CD14-positive monocyte (primary cell): ENCODE data around the gene KRTAP2-1. TPM values are rescaled to one million over a fixed set of nuclear protein-coding genes. Genes with fewer than 3 reads are reported as not detected.

Source experiments
- DNase-seq, 3 donors: peaks; one replicate each; pipeline ENCODE4 v3.0.0-alpha.2; 2011 to 2022
- H2AFZ ChIP-seq: 2 replicates; pipeline ENCODE4 v1.6.0; 2012; ENCODE audit warnings: mild to moderate bottlenecking, low read depth, low read length, inconsistent platforms; ENCODE audit not compliant: insufficient read depth, poor library complexity, severe bottlenecking
- H3K27ac ChIP-seq, 2 donors: 1 replicate in 1 of 2; 2 replicates in 1 of 2; pipeline ENCODE4 v1.5.1; 2012 to 2013; ENCODE audit warnings: low read length in 2 of 2, control low read depth in 1 of 2, inconsistent platforms in 1 of 2, low read depth in 1 of 2, mild to moderate bottlenecking in 1 of 2
- H3K27me3 ChIP-seq, 2 donors: one replicate each; pipeline versions ENCODE4 v1.6.0 to v1.6.1; 2011 to 2013; ENCODE audit warnings: low read length in 2 of 2; ENCODE audit not compliant: control insufficient read depth in 2 of 2, insufficient read depth in 2 of 2
- H3K36me3 ChIP-seq, 2 donors: replicated peaks in 1 of 2; 1 replicate in 1 of 2; 2 replicates in 1 of 2; pipeline versions ENCODE4 v1.5.1 to v1.6.1; 2012 to 2013; ENCODE audit warnings: low read length in 2 of 2, control low read depth in 1 of 2, inconsistent platforms in 1 of 2, mild to moderate bottlenecking in 1 of 2; ENCODE audit not compliant: insufficient read depth in 2 of 2, control insufficient read depth in 1 of 2
- H3K4me1 ChIP-seq, 2 donors: 1 replicate in 1 of 2; 2 replicates in 1 of 2; pipeline versions ENCODE4 v1.5.1 to v1.6.1; 2012 to 2013; ENCODE audit warnings: low read length in 2 of 2, control low read depth in 1 of 2, inconsistent platforms in 1 of 2, mild to moderate bottlenecking in 1 of 2, moderate library complexity in 1 of 2; ENCODE audit not compliant: insufficient read depth in 2 of 2, control insufficient read depth in 1 of 2
- H3K4me2 ChIP-seq: replicated peaks from 2 replicates; pipeline ENCODE3; 2012; ENCODE audit warnings: low read length, moderate library complexity, mild to moderate bottlenecking; ENCODE audit not compliant: poor library complexity, severe bottlenecking; ENCODE audit errors: extremely low read depth
- H3K4me3 ChIP-seq, 3 experiments: fragments of 200-600 bp in 1 of 3; sonication (generic) in 1 of 3; replicated peaks in 1 of 3; 1 replicate in 2 of 3; 2 replicates in 1 of 3; pipeline ENCODE4 v1.5.1; 2011 to 2013; ENCODE audit warnings: low read length in 3 of 3, mild to moderate bottlenecking in 3 of 3, control low read depth in 2 of 3, low read depth in 2 of 3, inconsistent platforms in 1 of 3, moderate library complexity in 1 of 3
- H3K79me2 ChIP-seq: 2 replicates; pipeline ENCODE4 v1.6.0; 2012; ENCODE audit warnings: mild to moderate bottlenecking, control low read depth, inconsistent platforms, low read length, moderate library complexity; ENCODE audit not compliant: insufficient read depth
- H3K9ac ChIP-seq: 2 replicates; pipeline ENCODE4 v1.6.0; 2017; ENCODE audit warnings: low read length, mild to moderate bottlenecking; ENCODE audit not compliant: insufficient read depth, poor library complexity, severe bottlenecking
- H3K9me3 ChIP-seq, 2 donors: replicated peaks in 1 of 2; 1 replicate in 1 of 2; 2 replicates in 1 of 2; pipeline versions ENCODE4 v1.5.1 to v1.6.1; 2012 to 2013; ENCODE audit warnings: low read length in 2 of 2, control low read depth in 1 of 2; ENCODE audit not compliant: control insufficient read depth in 1 of 2, insufficient read depth in 1 of 2
- H4K20me1 ChIP-seq: 2 replicates; pipeline ENCODE4 v1.6.0; 2012; ENCODE audit warnings: mild to moderate bottlenecking, low read length, control low read depth, moderate library complexity; ENCODE audit not compliant: insufficient read depth
- H3K27ac Mint-ChIP-seq, 7 donors: one replicate each; pipeline ENCODE4 v1.8.0; 2020; ENCODE audit warnings: mild to moderate bottlenecking in 7 of 7, mixed read lengths in 7 of 7, moderate library complexity in 6 of 7, inconsistent platforms in 2 of 7
- H3K27me3 Mint-ChIP-seq, 3 donors: one replicate each; pipeline ENCODE4 v1.8.0; 2021 to 2022; ENCODE audit warnings: low read depth in 3 of 3, mild to moderate bottlenecking in 3 of 3, mixed read lengths in 3 of 3, moderate library complexity in 3 of 3, inconsistent platforms in 1 of 3
- H3K36me3 Mint-ChIP-seq, 2 donors: one replicate each; pipeline ENCODE4 v1.8.0; 2020; ENCODE audit warnings: mixed read lengths in 2 of 2, inconsistent platforms in 1 of 2, mild to moderate bottlenecking in 1 of 2
- H3K4me1 Mint-ChIP-seq: one replicate; pipeline ENCODE4 v1.8.0; 2020; ENCODE audit warnings: mild to moderate bottlenecking, mixed read lengths
- H3K4me3 Mint-ChIP-seq, 2 donors: one replicate each; pipeline ENCODE4 v1.8.0; 2020; ENCODE audit warnings: mild to moderate bottlenecking in 2 of 2, mixed read lengths in 2 of 2, moderate library complexity in 1 of 2
- H3K9me3 Mint-ChIP-seq, 7 donors: one replicate each; pipeline ENCODE4 v1.8.0; 2020 to 2022; ENCODE audit warnings: mixed read lengths in 7 of 7, mild to moderate bottlenecking in 6 of 7, moderate library complexity in 6 of 7, inconsistent platforms in 2 of 7
- WGBS: methylation state at CpG from one replicate; pipeline ENCODE4 v1.1.5; 2013; ENCODE audit warnings: missing lambda C conversion rate; ENCODE audit not compliant: insufficient coverage; 5-methylcytosine and 5-hydroxymethylcytosine counted together
- intact Hi-C, 2 donors: fragments of 100-400 bp; cut with micrococcal nuclease; formaldehyde crosslinking; loops; one replicate each; pipeline versions ENCODE4 v1.15.0 to v1.15.1; 2023
- polyA plus RNA-seq, 3 donors: library from polyadenylated mRNA; depleted of rRNA in 1 of 3; unstranded in 2 of 3; stranded (reverse) in 1 of 3; fragments of 300-500 nt in 2 of 3; fragments of >200 nt in 1 of 3; fragmentation: Illumina TruSeq in 2 of 3; gene quantifications; 1 replicate in 2 of 3; 2 replicates in 1 of 3; pipeline ENCODE4 v1.2.3, GENCODE V29; 2012 to 2021
- TF ChIP-seq, protein P1 (sequence below): fragments of 200-600 bp; IDR thresholded peaks from one replicate; pipeline ENCODE4 v1.8.0; 2022; ENCODE audit warnings: antibody characterized with exemption, mild to moderate bottlenecking

Gene KRTAP2-1
- polyA plus RNA-seq, 3 donors = not detected

DNA sequence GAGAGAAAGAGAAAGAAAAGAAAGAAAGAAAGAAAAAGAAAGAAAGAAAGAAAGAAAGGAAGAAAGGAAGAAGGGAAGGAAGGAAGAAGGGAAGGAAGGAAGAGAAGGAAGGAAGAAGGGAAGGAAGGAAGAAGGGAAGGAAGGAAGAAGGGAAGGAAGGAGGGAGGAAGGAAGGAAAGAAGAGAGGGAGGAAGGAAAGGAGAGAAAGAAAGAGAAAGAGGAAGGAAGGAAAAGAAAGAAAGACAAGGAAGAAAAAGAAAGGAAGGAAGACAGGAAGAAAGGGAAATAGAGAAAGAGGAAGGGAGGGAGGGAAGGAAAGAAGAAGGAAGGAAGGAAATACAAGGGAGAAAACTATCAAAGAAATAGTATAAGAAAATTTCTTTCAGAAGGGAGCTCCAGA lies 29.7 kb upstream of the KRTAP2-1 start:
- TF ChIP-seq, protein P1, sequence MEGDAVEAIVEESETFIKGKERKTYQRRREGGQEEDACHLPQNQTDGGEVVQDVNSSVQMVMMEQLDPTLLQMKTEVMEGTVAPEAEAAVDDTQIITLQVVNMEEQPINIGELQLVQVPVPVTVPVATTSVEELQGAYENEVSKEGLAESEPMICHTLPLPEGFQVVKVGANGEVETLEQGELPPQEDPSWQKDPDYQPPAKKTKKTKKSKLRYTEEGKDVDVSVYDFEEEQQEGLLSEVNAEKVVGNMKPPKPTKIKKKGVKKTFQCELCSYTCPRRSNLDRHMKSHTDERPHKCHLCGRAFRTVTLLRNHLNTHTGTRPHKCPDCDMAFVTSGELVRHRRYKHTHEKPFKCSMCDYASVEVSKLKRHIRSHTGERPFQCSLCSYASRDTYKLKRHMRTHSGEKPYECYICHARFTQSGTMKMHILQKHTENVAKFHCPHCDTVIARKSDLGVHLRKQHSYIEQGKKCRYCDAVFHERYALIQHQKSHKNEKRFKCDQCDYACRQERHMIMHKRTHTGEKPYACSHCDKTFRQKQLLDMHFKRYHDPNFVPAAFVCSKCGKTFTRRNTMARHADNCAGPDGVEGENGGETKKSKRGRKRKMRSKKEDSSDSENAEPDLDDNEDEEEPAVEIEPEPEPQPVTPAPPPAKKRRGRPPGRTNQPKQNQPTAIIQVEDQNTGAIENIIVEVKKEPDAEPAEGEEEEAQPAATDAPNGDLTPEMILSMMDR = no peak
- intact Hi-C loops = no loop called here
- no peak for DNase-seq
- Mint-ChIP-seq H3K27me3 (peaks cover 2 to 5% (median 3%) of the 10 kb centered on the region in 3 donors), H3K4me1 (no peaks in the 10 kb centered on the region), H3K9me3 (peaks cover 0 to 8% (median 5%) of the 10 kb centered on the region in 7 donors), H3K36me3 (no peaks in the 10 kb centered on the region), H3K4me3 (no peak overlapping the region), H3K27ac (no peak overlapping the region)
- Histone ChIP-seq H2AFZ (no peak overlapping the region), H3K79me2 (no peaks in the 10 kb centered on the region), H3K36me3 (no peaks in the 10 kb centered on the region), H3K4me2 (no peak overlapping the region), H3K4me1 (no peaks in the 10 kb centered on the region), H3K27ac (no peak overlapping the region), H3K9ac (no peak overlapping the region), H3K27me3 (no peaks in the 10 kb centered on the region), H4K20me1 (no peaks in the 10 kb centered on the region), H3K9me3 (no peaks in the 10 kb centered on the region), H3K4me3 (no peak overlapping the region)

DNA sequence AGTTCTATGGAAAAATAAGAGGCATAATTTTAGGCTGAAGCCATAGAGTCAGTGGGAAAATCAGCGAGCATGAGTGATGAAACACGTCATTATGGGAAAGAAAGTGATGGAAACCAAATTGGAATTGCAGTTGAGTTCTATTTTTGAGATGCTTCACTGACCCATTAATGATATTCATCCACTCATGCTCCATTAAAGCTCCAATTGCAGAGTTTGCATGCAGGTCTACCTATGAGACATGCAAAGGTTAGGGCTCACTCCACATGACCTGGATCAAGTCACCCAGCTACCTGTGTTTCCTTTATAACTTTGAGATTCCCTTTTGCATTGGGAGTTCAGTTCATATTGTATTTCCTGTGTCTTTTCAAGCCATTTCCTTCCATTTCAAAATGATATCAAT lies 26.6 kb upstream of the KRTAP2-1 start:
- Histone ChIP-seq H3K27ac (no peak overlapping the region), H3K79me2 (no peaks in the 10 kb centered on the region), H4K20me1 (no peaks in the 10 kb centered on the region), H3K9ac (no peak overlapping the region), H3K4me2 (no peak overlapping the region), H3K4me3 (no peak overlapping the region), H2AFZ (no peak overlapping the region), H3K4me1 (no peaks in the 10 kb centered on the region), H3K36me3 (no peaks in the 10 kb centered on the region), H3K9me3 (no peaks in the 10 kb centered on the region), H3K27me3 (no peaks in the 10 kb centered on the region)
- no peak overlapping the region for H3K4me3 Mint-ChIP-seq
- H3K27ac Mint-ChIP-seq = no peak overlapping the region
- 100% methylated on average over 1 of the region's 2 CpGs for WGBS
- no peaks in the 10 kb centered on the region for H3K36me3 Mint-ChIP-seq
- H3K4me1 Mint-ChIP-seq = no peaks in the 10 kb centered on the region
- no peak for DNase-seq
- peaks cover 0 to 8% (median 5%) of the 10 kb centered on the region in 7 donors for H3K9me3 Mint-ChIP-seq
- peaks cover 2 to 5% (median 3%) of the 10 kb centered on the region in 3 donors for H3K27me3 Mint-ChIP-seq
- TF ChIP-seq, protein P1 = no peak
- intact Hi-C loops = no loop called here
